GM18520 (cell line): ENCODE measurements around the gene GPS2.

Experiments used
- ATAC-seq: cut with Tn5 transposase; IDR thresholded peaks from one replicate; pipeline ENCODE4 v1.9.1; 2021; ENCODE audit not compliant: unreplicated experiment

Gene GPS2

DNA sequence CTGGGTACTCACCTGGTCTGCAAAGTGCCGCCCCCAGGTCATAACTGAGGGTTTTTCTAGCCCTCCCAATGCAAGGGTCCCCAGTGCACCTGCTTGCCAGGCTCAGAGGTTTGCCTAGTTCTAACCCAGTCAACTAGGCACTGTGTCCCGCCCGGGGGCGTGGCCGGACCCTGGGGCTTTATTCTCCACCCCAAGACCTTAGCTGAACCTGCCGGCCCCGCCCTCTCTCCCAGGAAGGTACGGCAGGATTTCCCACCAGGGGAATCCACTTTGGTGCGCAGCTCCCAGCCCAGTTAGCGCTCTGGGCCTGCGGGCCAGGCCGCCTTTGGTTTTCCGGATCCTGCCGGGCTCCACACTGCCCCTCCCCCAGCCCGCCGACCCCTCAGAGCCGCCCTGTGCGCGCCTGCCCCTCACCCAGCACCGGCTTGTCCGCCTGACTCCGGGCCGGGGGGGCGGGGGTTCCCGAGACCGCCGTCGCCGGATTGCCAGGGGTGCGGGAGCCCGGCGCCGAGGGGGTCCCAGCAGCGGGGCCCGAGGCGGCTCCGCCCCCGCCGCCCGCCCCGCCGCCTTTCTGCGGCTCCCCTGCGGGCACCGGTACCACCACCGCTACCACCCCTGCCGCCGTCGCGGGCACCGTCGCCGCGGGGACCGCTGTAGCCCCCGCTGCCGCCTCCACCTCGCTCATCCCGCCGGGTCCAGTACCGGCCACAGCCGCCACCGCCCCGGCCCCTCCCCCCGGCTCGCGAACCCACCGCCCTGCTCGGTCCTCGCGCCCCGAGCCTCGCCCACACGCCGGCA, 21.1 kb downstream of the GPS2 start:
- ATAC-seq = no peak

DNA sequence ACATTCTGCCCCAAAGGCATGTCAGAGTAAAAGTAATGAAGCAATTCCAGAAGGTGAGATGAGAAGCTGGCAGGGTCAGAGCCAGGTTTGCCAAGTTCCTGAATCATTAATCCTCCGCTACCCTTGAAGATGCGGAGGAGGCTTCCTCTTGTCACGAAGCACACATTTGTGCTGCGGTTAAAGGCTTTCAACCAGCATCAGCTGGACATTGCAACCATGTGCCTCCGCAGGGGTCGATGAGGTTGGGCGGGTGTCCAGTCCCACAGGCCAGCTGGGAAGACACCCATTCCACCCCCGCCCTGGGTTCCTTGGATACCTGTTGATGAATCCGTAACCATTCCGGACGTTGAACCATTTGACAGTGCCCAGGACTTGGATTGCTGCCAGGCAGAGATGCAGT, 22.0 kb downstream of the GPS2 start:
- ATAC-seq = no peak

DNA sequence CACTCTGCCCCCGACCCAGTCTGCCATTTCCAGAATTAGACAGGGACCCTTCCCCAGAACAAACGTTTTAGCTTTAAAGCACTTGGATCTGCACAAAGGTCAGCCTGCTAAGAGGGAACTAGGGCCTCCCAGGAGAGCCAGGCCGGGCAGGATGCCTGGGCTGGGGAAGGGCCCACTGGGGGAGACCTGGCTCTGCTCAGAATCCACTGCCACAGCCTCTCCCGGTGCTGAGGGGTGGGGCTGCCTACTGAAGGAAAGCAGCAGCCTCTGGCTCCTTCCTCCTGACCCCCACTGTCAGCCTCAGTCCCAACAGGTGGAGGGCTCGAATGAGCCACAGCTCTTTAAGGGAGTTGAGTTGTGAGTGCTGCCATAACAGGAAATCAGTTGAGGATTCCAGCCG, 22.4 kb downstream of the GPS2 start:
- no peak for ATAC-seq

DNA sequence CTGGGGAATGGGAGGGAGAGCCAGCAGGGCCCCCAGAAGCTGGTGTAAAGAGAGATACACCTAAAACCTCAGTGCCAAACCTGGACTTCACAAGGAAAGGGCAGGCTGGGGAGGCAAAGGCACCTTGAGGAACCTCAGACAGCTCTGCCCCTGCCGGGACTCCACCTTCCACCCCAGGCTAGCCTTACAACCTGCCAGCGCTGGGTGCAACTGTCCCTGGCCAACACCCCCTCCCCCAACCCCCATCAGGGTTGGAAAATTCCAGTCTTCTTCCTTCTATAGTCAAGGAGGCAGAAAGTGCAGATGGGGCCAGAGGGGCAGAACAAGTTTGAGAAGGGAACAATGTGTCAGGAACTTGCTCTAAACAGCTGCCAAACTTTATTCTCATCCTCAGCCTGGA, 23.0 kb downstream of the GPS2 start:
- ATAC-seq = no peak

DNA sequence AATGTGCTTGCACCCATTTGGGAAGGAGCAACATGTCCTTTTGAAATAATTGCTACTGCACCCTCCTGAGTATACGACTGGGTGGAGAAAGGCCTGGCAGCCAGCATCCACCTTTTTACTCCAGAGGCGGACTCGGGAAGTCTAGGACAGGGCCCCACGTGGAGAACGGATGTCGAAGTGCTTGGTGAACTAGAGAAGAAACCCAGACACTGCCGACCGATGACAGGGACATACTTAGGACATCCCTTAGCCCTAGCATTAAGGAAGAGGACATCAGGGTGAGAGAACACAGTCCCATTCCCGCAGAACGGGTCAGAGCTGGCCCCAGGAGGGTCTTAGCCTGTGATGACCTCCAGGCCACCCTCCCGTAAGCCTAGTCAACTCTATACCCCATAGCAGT, 24.5 kb downstream of the GPS2 start:
- ATAC-seq = no peak

DNA sequence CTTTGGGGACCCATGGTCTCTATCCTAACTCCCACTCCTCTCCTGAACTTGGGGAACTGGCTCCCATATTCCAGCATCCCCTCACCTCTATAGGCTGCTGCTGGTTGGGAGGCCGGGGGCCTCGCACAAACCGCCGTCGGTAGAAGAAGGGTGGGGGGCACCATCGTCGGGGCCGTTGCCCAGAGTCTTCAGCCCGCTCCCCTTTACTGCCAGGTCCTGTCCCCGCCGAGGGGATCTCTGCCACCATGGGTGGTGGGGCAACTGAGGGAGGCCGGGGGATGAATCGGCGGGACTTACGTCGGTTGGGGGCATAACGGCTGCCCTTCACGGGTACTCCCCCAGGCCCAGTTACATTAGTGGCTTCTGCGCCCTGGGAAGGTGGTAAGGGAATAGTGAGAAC, 25.0 kb downstream of the GPS2 start:
- ATAC-seq = no peak

DNA sequence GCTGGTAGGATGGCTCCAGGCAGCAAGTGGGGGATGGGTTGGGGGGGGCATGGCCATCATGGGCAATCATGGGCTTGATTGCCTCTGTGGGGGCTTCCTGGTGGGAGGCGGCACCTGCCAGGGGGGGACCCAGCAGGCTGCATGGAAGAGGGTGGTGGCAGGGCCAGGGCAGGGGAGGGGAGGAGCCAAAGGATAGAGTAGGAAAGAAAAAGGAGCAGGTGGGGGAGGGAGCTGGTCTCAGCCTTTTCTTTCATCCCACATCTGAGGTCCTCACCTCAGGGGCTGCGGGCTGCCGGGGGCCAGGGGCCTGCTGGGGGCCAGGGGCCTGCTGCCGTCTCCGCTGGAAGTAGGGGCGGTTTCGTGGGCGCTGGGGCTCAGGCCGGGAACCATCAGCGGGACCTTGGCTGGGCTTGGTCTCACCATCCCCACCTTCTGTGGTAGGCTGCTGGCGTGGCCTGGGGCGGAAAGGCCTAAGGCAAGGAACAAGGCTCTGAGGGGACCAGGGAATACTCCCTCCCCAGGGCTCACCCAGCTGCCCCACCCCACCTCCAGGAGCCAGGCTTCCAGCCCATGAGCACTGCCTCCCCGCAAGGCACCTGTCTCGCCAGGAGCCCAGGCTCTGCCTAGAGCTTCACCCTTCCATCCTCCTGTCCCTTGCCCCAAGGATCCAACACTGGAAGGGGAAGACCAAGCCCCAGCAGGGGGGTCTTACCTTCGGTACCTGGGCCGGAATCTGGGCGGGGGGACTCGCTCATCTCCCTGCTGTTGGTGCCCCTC, 25.7 kb downstream of the GPS2 start:
- ATAC-seq = no peak

DNA sequence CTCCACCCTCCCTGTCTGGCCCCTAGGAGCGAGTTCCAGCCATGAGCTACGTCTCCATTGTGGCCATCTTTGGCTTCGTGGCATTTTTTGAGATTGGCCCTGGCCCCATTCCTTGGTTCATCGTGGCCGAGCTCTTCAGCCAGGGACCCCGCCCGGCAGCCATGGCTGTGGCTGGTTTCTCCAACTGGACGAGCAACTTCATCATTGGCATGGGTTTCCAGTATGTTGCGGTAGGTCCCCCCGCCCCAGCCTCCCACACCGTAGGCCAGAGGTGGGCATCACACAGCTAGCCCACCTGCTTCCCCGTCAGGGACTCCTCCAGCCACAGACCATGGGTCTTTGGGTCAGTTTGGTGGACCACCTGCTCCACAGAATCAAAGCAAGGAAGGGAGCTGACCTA, 29.5 kb downstream of the GPS2 start:
- ATAC-seq = no peak

DNA sequence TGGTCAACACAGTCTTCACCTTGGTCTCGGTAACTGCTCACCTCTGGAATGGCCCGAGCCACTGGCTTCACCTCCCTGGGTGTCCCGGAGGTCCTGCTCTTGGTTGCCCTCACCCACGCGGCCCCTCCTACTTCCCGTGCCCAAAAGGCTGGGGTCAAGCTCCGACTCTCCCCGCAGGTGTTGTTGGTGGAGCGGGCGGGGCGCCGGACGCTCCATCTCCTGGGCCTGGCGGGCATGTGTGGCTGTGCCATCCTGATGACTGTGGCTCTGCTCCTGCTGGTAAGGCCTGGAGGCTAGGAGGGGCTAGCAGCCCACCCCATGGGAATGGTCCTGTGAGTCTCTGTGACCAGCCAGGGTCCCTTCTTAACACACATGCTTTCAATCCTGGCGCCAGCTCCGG, 30.2 kb downstream of the GPS2 start:
- ATAC-seq = no peak

DNA sequence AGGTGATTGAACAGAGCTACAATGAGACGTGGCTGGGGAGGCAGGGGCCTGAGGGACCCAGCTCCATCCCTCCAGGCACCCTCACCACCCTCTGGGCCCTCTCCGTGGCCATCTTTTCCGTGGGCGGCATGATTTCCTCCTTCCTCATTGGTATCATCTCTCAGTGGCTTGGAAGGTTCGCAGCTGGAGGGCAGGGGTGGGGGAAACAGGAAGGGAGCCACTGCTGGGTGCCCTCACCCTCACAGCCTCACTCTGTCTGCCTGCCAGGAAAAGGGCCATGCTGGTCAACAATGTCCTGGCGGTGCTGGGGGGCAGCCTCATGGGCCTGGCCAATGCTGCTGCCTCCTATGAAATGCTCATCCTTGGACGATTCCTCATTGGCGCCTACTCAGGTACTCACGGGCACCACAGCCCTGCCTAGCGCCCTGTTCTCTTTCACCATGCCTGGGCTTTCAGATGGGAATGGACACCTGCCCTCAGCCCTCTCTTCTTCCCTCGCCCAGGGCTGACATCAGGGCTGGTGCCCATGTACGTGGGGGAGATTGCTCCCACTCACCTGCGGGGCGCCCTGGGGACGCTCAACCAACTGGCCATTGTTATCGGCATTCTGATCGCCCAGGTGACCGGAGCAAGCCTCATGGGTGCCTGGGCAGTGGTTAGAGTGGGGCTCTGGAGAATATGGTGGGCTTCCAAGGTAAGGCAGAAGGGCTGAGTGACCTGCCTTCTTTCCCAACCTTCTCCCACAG, 31.5 kb downstream of the GPS2 start:
- no peak for ATAC-seq

DNA sequence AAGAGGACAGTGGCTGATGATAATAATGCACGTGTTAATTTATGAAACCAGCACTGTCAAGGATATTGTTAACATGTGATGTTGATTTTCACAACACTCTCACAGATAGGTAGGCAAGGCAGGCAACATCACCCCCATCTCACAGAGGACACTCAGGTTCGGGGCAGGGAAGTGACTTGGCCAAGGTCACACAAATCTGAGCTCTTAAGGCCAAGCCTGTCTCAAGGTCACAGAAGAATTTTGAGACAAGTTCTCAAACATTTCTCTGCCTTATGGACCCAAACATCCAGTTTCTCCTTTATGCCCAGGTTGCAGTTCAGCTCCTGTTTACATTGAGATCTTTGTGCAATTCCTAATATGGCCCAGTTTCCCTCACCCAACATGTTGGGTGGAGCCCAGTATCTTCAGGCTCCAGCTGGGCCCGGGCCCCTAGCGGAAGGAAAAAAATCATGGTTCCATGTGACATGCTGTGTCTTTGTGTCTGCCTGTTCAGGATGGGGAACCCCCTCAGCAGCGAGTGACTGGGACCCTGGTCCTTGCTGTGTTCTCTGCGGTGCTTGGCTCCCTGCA, 32.3 kb downstream of the GPS2 start:
- no peak for ATAC-seq

DNA sequence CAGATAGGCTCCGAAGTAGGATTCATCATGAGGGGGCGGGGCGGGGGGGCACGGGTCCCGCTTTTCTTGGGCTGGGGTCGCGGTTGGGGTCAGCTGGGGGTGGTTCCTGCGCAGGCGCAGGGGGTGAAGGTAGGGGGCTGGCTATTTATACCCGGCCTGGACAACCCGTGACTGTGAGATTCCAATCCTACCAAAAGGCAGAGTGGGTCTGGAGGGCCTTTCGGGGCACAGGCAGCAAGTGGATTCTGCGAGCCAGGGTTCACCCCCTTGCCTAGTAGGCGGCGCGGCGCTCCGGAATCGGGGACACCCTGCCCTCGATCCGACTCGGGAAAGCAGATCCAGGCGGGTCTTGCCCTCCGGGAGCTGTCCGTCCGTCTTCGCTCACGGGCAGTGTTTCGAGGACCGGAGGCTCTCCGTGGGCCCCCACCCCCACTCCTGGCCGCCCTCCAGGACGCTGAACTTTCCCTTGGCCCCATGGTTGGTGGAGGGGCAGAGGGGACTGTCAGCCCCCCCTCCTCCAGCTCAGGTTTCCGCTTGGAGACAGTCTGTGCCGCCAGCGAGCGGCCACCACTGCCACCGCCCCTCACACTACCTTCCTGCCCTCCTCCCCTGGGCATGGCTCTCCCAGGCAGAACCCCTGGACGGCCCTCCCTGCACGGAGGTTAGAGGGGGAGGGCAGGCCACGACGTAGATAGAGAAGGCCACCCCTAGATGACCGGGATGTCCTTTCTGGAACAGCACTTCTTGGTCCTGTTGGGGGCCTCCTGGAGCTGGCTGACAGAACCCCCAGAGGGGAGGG, 33.0 kb downstream of the GPS2 start:
- ATAC-seq = no peak

DNA sequence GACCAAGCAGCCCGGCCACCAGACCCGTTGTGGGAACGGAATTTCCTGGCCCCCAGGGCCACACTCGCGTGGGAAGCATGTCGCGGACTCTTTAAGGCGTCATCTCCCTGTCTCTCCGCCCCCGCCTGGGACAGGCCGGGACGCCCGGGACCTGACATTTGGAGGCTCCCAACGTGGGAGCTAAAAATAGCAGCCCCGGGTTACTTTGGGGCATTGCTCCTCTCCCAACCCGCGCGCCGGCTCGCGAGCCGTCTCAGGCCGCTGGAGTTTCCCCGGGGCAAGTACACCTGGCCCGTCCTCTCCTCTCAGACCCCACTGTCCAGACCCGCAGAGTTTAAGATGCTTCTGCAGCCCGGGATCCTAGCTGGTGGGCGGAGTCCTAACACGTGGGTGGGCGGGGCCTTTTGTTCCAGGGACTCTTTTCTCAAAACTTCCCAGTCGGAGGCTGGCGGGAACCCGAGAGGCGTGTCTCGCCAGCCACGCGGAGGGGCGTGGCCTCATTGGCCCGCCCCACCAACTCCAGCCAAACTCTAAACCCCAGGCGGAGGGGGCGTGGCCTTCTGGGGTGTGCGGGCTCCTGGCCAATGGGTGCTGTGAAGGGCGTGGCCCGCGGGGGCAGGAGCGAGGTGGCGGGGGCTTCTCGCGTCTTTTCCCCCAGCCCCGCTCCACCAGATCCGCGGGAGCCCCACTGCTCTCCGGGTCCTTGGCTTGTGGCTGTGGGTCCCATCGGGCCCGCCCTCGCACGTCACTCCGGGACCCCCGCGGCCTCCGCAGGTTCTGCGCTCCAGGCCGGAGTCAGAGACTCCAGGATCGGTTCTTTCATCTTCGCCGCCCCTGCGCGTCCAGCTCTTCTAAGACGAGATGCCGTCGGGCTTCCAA, 33.8 kb downstream of the GPS2 start, which contains the start of gene SLC2A4:
Gene SLC2A4 (plus strand): TSS at position 645 of the 879 bp plus-strand sequence. CDS start 217 bp downstream, at position 862.
- no peak for ATAC-seq

DNA sequence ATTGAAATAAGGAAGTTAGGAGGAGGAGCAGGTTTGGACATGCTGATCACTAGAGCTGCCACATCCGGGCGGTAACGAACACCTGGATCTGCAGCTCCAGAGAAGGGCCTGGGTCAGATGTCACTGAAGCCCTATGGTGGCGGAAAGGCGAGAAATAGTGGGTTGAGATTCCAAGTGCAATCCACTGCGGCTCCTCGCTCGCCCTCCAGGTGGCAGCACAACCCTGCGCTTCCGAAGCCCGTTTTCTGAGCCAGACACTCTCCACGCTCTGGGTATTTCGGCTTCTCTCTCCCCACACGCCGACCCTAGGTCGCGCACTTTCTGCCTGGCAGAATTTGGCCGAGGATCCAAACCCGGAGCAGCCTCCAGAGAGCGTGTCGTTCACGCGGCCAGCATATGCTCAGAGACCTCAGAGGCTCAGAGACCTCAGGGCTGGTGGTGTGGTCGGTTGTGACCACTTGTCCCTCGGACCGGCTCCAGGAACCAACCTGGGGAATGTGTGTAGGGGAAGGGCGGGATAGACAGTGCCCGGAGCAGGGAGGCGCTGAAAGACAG, 34.6 kb downstream of the GPS2 start:
- ATAC-seq = peak; percentile 50

DNA sequence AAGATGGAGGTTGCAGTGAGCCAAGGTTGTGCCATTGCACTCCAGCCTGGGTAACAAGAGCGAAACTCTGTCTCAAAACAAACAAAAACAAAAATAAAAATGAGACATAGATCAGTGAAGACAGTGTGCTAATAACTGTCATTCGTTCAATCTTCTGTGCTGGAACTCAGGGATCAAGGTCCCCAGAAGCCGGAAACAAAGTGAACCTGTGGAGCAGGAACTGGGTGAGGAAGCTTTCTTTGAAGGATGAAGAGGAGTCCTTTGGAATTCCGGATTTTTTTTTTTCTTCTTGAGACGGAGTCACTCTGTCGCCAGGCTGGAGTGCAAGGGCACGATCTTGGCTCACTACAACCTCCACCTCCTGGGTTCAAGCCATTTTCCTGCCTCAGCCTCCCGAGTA, 35.7 kb downstream of the GPS2 start:
- no peak for ATAC-seq

DNA sequence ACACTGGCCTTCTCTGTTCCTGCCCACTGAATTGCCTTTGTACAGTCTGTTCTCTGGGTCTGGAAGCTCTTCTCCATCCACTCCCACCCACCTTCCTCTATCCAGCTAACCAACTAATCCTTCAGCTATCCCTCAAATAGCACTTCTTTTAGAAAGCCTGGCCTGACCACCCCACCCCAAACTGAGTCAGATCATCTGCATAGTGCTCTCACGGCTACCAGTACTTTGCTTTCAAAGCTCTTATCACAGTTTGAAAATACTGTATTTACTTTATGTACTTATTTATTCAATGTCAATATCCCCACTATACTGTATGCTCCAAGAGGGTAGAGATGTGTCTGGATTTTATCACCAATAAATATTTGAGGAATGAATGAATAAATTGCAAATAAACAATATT, 48.4 kb downstream of the GPS2 start:
- ATAC-seq = no peak

DNA sequence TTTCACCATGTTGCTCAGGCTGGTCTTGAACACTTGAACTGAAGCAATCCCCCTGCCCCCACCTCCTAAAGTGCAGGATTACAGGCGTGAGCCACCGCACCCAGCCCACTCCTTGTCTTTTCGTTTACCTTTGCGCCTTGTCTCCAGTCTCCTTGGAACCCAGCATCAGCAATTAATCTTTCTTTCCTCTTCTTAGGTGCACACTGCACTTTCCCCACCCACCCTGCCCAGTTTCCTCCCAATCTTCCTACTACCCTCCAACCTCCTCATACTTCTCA, 51.4 kb downstream of the GPS2 start:
- no peak for ATAC-seq

DNA sequence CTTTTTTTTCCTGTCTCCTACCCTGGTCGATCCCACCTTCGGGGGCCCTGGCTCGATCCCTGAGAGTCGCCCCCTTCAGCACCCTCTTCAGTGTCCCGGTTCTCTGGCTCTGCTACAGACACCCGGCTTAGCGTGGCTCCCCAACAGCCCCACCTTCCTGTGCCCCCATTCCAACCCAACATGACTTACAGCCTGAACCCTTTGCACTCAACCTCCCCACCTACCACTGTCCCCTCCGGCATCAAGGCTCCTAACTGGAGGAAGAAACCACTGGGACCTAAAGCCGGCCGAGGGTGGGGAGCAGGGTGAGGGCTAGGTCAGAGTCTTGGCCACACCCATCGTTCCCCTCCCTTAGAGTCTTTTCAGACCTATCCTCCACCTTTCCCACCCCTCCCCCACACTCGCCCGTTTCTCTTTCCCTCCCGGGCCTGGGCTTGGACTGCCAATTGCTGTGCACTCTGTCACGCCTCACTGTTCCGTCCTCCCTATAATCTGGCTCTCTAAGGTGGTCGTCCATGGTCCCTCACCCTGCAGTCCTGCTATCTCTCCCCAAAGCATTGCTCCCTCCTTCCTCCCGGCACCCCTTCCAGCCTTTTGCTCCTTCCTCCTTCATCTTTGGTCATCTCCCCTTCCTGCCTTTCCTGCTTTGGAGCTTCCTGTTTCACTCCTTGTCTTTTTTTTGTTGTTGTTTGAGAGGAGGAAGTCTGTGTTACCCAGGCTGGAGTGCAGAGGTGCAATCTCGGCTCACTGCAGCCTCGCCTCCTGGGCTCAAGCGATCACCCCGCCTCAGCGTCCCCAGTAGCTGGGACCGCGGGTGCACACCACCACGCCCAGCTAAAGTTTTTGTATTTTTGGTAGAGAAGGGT, 52.0 kb downstream of the GPS2 start:
- ATAC-seq = no peak
